Psoas muscle (tissue), 8 donors: ENCODE data around the gene KICS2. TPM values are rescaled to one million over a fixed set of nuclear protein-coding genes. Genes with fewer than 3 reads are reported as not detected.
A peak's percentile ranks its signal among the peaks of the same experiment; 100 is the strongest.
"Not testable (repeated sequence)": the region's sequence is repeated elsewhere in the genome, so short reads cannot be mapped to it uniquely, and the experiment has no call there.

Experiments
- ATAC-seq, 4 donors: fragments of 200-7000 bp; cut with Tn5 transposase; one replicate each; pipeline ENCODE4 v1.9.1; 2020; ENCODE audit warnings: moderate library complexity in 3 of 4, mild to moderate bottlenecking in 2 of 4
- DNase-seq, 2 donors: peaks; one replicate each; pipeline ENCODE4 v3.0.0-alpha.2; 2020
- H3K27ac ChIP-seq: fragments of 200-600 bp; one replicate; pipeline ENCODE4 v1.8.0; 2022
- H3K27me3 ChIP-seq, 3 donors: fragments of 200-600 bp in 1 of 3; one replicate each; pipeline versions ENCODE4 v1.6.1 to v1.8.0; 2013 to 2022; ENCODE audit warnings: low read length in 2 of 3, mild to moderate bottlenecking in 2 of 3, moderate library complexity in 1 of 3; ENCODE audit not compliant: insufficient read depth in 3 of 3
- H3K36me3 ChIP-seq, 2 donors: fragments of 200-600 bp in 1 of 2; one replicate each; pipeline versions ENCODE4 v1.6.1 to v1.8.0; 2013 to 2022; ENCODE audit warnings: low read depth in 1 of 2, mild to moderate bottlenecking in 1 of 2, moderate library complexity in 1 of 2; ENCODE audit not compliant: insufficient read depth in 1 of 2
- H3K4me1 ChIP-seq: fragments of 200-600 bp; one replicate; pipeline ENCODE4 v1.8.0; 2022
- H3K4me3 ChIP-seq: fragments of 200-600 bp; one replicate; pipeline ENCODE4 v1.8.0; 2022; ENCODE audit warnings: mild to moderate bottlenecking
- H3K9me3 ChIP-seq: fragments of 200-600 bp; one replicate; pipeline ENCODE4 v1.8.0; 2022
- CTCF ChIP-seq: fragments of 200-600 bp; IDR thresholded peaks from one replicate; pipeline ENCODE4 v1.8.0; 2022; ENCODE audit warnings: antibody characterized with exemption
- WGBS, 3 donors: extraction: QIAGEN DNeasy Blood & Tissue Kit; methylation state at CpG; one replicate each; pipeline versions ENCODE4 v1.1.6 to v1.1.7; 2013; 5-methylcytosine and 5-hydroxymethylcytosine counted together
- intact Hi-C, 2 donors: fragments of 100-400 bp; cut with DNase I; formaldehyde crosslinking; loops; one replicate each; pipeline versions ENCODE4 v1.11.0 to v1.14.2; 2022
- polyA plus RNA-seq, 3 donors: library from polyadenylated mRNA; stranded (reverse); fragments of 200-250 nt; gene quantifications; one replicate each; pipeline ENCODE4 v1.2.3, GENCODE V29; 2013
- total RNA-seq, 4 donors: library from RNA; stranded (reverse); fragmentation: NEBNext Ultra II Directional in 2 of 4; extraction: Animal tissue kit (Norgen Biotek cat#: 25700) in 2 of 4; gene quantifications; one replicate each; pipeline versions ENCODE4 v1.2.1 to v1.2.4, GENCODE V29; 2021 to 2023
- donor health status: healthy with polysubstance abuse.
- donor health status: DM: no; HTN: no; CAD: no; lungs with moderate emphysema.
- donor health status: Bipolar disorder and iron deficiency.
- donor health status: healthy.
- donor health status: DM: yes; HTN: yes; CAD: no.
- donor health status: DM: no; HTN: no; CAD: no.
- donor health status: DM: no; HTN: no; CAD: no.
- donor health status: DM: yes; HTN: yes; CAD: no.

Gene KICS2
- total and polyA plus RNA-seq, 7 donors: 4.4 to 18.2 (median 8.5) TPM

GRCh38 chr12:64225626-64226025 lies 3.5 kb upstream of the KICS2 start:
- Histone ChIP-seq H3K9me3 (no peaks in the 10 kb centered on the region), H3K4me1 (peaks cover 4% of the 10 kb centered on the region), H3K36me3 (no peaks in the 10 kb centered on the region), H3K4me3 (no peak overlapping the region), H3K27me3 (no peaks in the 10 kb centered on the region), H3K27ac (no peak overlapping the region)
- DNase-seq (no peak), ATAC-seq (no peak)
- intact Hi-C loops: loop anchor here in 1 of 2 donors (10.0 kb wide), 1 partner anchor 179 kb away; the partner anchor contains the start of gene XPOT
- WGBS, 3 donors: 18 to 40% (median 29%) methylated on average over 2 of the region's 2 CpGs
- no peak for TF ChIP-seq CTCF

GRCh38 chr12:64221651-64222008 lies 466 bp downstream of the KICS2 start:
- peak; percentile 81 to 85 (median 82) for ATAC-seq
- peaks cover 4% of the 10 kb centered on the region for H3K4me1 ChIP-seq
- no peaks in the 10 kb centered on the region for H3K27me3 ChIP-seq
- no peaks in the 10 kb centered on the region for H3K9me3 ChIP-seq
- WGBS, 3 donors: 0 to 1% (median 0%) methylated on average over 14 to 16 of the region's 16 CpGs
- intact Hi-C loops: loop anchor here in 1 of 2 donors (10.0 kb wide), 1 partner anchor 183 kb away; the partner anchor contains the start of gene XPOT
- H3K36me3 ChIP-seq: no peaks in the 10 kb centered on the region
- H3K27ac ChIP-seq: peak overlapping the region; percentile 97
- DNase-seq: peak; percentile 89 to 90
- no peak for TF ChIP-seq CTCF
- H3K4me3 ChIP-seq: peak overlapping the region; percentile 95

GRCh38 chr12:64220046-64220445 lies 2.0 kb downstream of the KICS2 start:
- peaks cover 0 to 6% of the 10 kb centered on the region in 2 donors for H3K36me3 ChIP-seq
- H3K4me1 ChIP-seq: peaks cover 4% of the 10 kb centered on the region
- H3K4me3 ChIP-seq: no peak overlapping the region
- H3K9me3 ChIP-seq: no peaks in the 10 kb centered on the region
- no peak for DNase-seq
- TF ChIP-seq CTCF: no peak
- intact Hi-C loops: loop anchor here in 1 of 2 donors (10.0 kb wide), 1 partner anchor 185 kb away; the partner anchor contains the start of gene XPOT
- H3K27me3 ChIP-seq: no peaks in the 10 kb centered on the region
- no peak overlapping the region for H3K27ac ChIP-seq
- 95 to 99% (median 95%) methylated on average over 3 of the region's 3 CpGs for WGBS, 3 donors
- ATAC-seq: no peak

GRCh38 chr12:64219145-64219544 lies 3.0 kb downstream of the KICS2 start:
- no peak for ATAC-seq
- H3K27me3 ChIP-seq: no peaks in the 10 kb centered on the region
- H3K27ac ChIP-seq: no peak overlapping the region
- peaks cover 4% of the 10 kb centered on the region for H3K4me1 ChIP-seq
- no peak for DNase-seq
- no peaks in the 10 kb centered on the region for H3K9me3 ChIP-seq
- intact Hi-C loops: no loop called here
- peaks cover 0 to 15% of the 10 kb centered on the region in 2 donors for H3K36me3 ChIP-seq
- TF ChIP-seq CTCF: no peak
- 57 to 72% (median 62%) methylated on average over 2 of the region's 2 CpGs for WGBS, 3 donors
- no peak overlapping the region for H3K4me3 ChIP-seq

GRCh38 chr12:64218597-64218996 lies 3.5 kb downstream of the KICS2 start:
- no peak overlapping the region for H3K27ac ChIP-seq
- H3K9me3 ChIP-seq: no peaks in the 10 kb centered on the region
- DNase-seq: no peak
- WGBS, 3 donors: 81 to 88% (median 84%) methylated on average over 5 of the region's 5 CpGs
- H3K4me1 ChIP-seq: peaks cover 4% of the 10 kb centered on the region
- no peaks in the 10 kb centered on the region for H3K27me3 ChIP-seq
- peaks cover 0 to 20% of the 10 kb centered on the region in 2 donors for H3K36me3 ChIP-seq
- no peak for TF ChIP-seq CTCF
- intact Hi-C loops: no loop called here
- ATAC-seq: no peak
- no peak overlapping the region for H3K4me3 ChIP-seq

- intact Hi-C loops, H3K27me3 ChIP-seq, H3K4me3 ChIP-seq, H3K27ac ChIP-seq, DNase-seq, H3K4me1 ChIP-seq, H3K9me3 ChIP-seq, ATAC-seq: not testable (repeated sequence)
- peaks cover 0 to 30% of the 10 kb centered on the region in 2 donors for H3K36me3 ChIP-seq
- 94 to 96% (median 95%) methylated on average over 7 of the region's 7 CpGs for WGBS, 3 donors
Observed at GRCh38 chr12:64217643-64218042, 4.5 kb downstream of the KICS2 start.
